H1 (cell line): ENCODE data around the gene CDYL2. TPM values are rescaled to one million over a fixed set of nuclear protein-coding genes. Genes with fewer than 3 reads are reported as not detected.

Source experiments
- CTCF ChIA-PET: fragments of 300-600 bp; sonication (Branson Sonifier 250); formaldehyde crosslinking; loops from one replicate; lab custom pipeline; 2021; ENCODE audit not compliant: partially characterized antibody; lab: Charles Lee
- POLR2A ChIA-PET: fragments of 300-600 bp; sonication (Branson Sonifier 250); formaldehyde crosslinking; loops from one replicate; lab custom pipeline; 2021; ENCODE audit warnings: inconsistent platforms; ENCODE audit not compliant: partially characterized antibody; lab: Charles Lee
- DNase-seq, 2 experiments: peaks; one replicate each; pipeline versions ENCODE4 v3.0.0 to v3.0.0-alpha.2; 2010 to 2022; ENCODE audit warnings: low spot score in 2 of 2, low read depth in 1 of 2, mixed read lengths in 1 of 2
- FAIRE-seq: peaks from 2 replicates; lab custom pipeline; 2011; peaks lifted over from hg19 to GRCh38; lab: Jason Lieb, UNC
- H2AFZ ChIP-seq: 2 replicates; pipeline ENCODE4 v1.8.1; 2012; ENCODE audit warnings: low read length, inconsistent platforms
- H2AK5ac ChIP-seq: 2 replicates; pipeline ENCODE4 v1.6.1; 2013; ENCODE audit warnings: low read depth, low read length
- H2BK120ac ChIP-seq: replicated peaks from 2 replicates; pipeline ENCODE3; 2013; ENCODE audit warnings: low read depth, low read length, inconsistent platforms
- H2BK12ac ChIP-seq: 2 replicates; pipeline ENCODE4 v1.6.1; 2013; ENCODE audit warnings: low read depth, low read length
- H2BK15ac ChIP-seq: 2 replicates; pipeline ENCODE4 v1.6.1; 2013; ENCODE audit warnings: low read length
- H2BK20ac ChIP-seq: 2 replicates; pipeline ENCODE4 v1.6.1; 2013; ENCODE audit warnings: low read length
- H2BK5ac ChIP-seq: 2 replicates; pipeline ENCODE4 v1.6.1; 2013; ENCODE audit warnings: low read depth, low read length
- H3K14ac ChIP-seq: 2 replicates; pipeline ENCODE4 v1.6.1; 2013; ENCODE audit warnings: inconsistent platforms; ENCODE audit not compliant: insufficient read length
- H3K18ac ChIP-seq: 2 replicates; pipeline ENCODE4 v1.6.1; 2013; ENCODE audit warnings: low read length; ENCODE audit errors: extremely low read depth
- H3K23ac ChIP-seq: 2 replicates; pipeline ENCODE4 v1.6.1; 2013; ENCODE audit warnings: inconsistent platforms; ENCODE audit not compliant: insufficient read length
- H3K23me2 ChIP-seq: 2 replicates; pipeline ENCODE4 v1.6.1; 2013; ENCODE audit warnings: low read depth, low read length
- H3K27ac ChIP-seq: 2 replicates; pipeline ENCODE4 v1.6.1; 2011; ENCODE audit warnings: low read depth, low read length, inconsistent platforms
- H3K27me3 ChIP-seq, 4 experiments: replicated peaks in 1 of 4; 1 replicate in 1 of 4; 2 replicates in 3 of 4; pipeline versions ENCODE4 v1.6.1 to v1.8.1; 2011 to 2013; ENCODE audit warnings: low read length in 3 of 4, mild to moderate bottlenecking in 3 of 4, inconsistent platforms in 2 of 4, mixed read lengths in 2 of 4, moderate library complexity in 1 of 4; ENCODE audit not compliant: control insufficient read depth in 3 of 4, insufficient read depth in 3 of 4; ENCODE audit errors: extremely low read depth in 1 of 4
- H3K36me3 ChIP-seq, 4 experiments: 2 replicates each; pipeline versions ENCODE4 v1.6.1 to v1.8.1; 2011 to 2013; ENCODE audit warnings: mild to moderate bottlenecking in 4 of 4, low read length in 3 of 4, moderate library complexity in 2 of 4, control low read depth in 1 of 4, inconsistent platforms in 1 of 4; ENCODE audit not compliant: insufficient read depth in 4 of 4, control insufficient read depth in 2 of 4
- H3K4ac ChIP-seq: replicated peaks from 2 replicates; pipeline ENCODE3; 2013; ENCODE audit warnings: low read length, low read depth, mixed read lengths, inconsistent platforms; ENCODE audit not compliant: insufficient read length
- H3K4me1 ChIP-seq, 4 experiments: replicated peaks in 1 of 4; 1 replicate in 1 of 4; 2 replicates in 3 of 4; pipeline versions ENCODE4 v1.6.1 to v1.8.1; 2011 to 2013; ENCODE audit warnings: low read length in 3 of 4, inconsistent platforms in 2 of 4, mixed read lengths in 1 of 4; ENCODE audit not compliant: insufficient read depth in 4 of 4, control insufficient read depth in 3 of 4
- H3K4me2 ChIP-seq, 2 experiments: 2 replicates each; pipeline versions ENCODE4 v1.6.1 to v1.8.1; 2011 to 2013; ENCODE audit warnings: low read depth in 2 of 2, low read length in 2 of 2, control low read depth in 1 of 2, inconsistent platforms in 1 of 2, mild to moderate bottlenecking in 1 of 2; ENCODE audit not compliant: insufficient read depth in 1 of 2
- H3K4me3 ChIP-seq, 4 experiments: fragments of 200-600, 300-600 bp in 1 of 4; sonication (generic), shearing (Covaris generic), sonication (Bioruptor Twin) in 1 of 4; 2 replicates each; pipeline versions ENCODE4 v1.5.1 to v1.8.1; 2011 to 2016; ENCODE audit warnings: low read length in 4 of 4, low read depth in 3 of 4, control low read depth in 2 of 4, inconsistent platforms in 2 of 4, mild to moderate bottlenecking in 2 of 4, mixed read lengths in 1 of 4, moderate library complexity in 1 of 4; ENCODE audit not compliant: insufficient read depth in 2 of 4; ENCODE audit errors: extremely low read depth in 1 of 4
- H3K56ac ChIP-seq: replicated peaks from 2 replicates; pipeline ENCODE3; 2013; ENCODE audit warnings: low read depth, mild to moderate bottlenecking, mixed read lengths, low read length, inconsistent platforms; ENCODE audit not compliant: insufficient read length
- H3K79me1 ChIP-seq: 2 replicates; pipeline ENCODE4 v1.6.1; 2013; ENCODE audit warnings: low read depth, low read length, control low read depth
- H3K79me2 ChIP-seq, 2 experiments: 2 replicates each; pipeline versions ENCODE4 v1.6.1 to v1.8.1; 2012 to 2013; ENCODE audit warnings: low read length in 2 of 2, mild to moderate bottlenecking in 2 of 2, inconsistent platforms in 1 of 2; ENCODE audit not compliant: insufficient read depth in 2 of 2, control insufficient read depth in 1 of 2
- H3K9ac ChIP-seq, 4 experiments: replicated peaks in 1 of 4; 1 replicate in 1 of 4; 2 replicates in 3 of 4; pipeline versions ENCODE4 v1.6.1 to v1.8.1; 2011 to 2013; ENCODE audit warnings: low read depth in 3 of 4, low read length in 3 of 4, control low read depth in 2 of 4, mild to moderate bottlenecking in 2 of 4, moderate library complexity in 2 of 4, inconsistent platforms in 1 of 4; ENCODE audit errors: extremely low read depth in 1 of 4
- H3K9me3 ChIP-seq, 2 experiments: 2 replicates each; pipeline versions ENCODE4 v1.6.1 to v1.8.1; 2012 to 2013; ENCODE audit warnings: mild to moderate bottlenecking in 2 of 2, moderate library complexity in 2 of 2, control low read depth in 1 of 2, inconsistent platforms in 1 of 2, low read depth in 1 of 2, low read length in 1 of 2, mixed read lengths in 1 of 2; ENCODE audit not compliant: insufficient read depth in 2 of 2
- H4K20me1 ChIP-seq, 2 experiments: replicated peaks in 1 of 2; 2 replicates each; pipeline versions ENCODE3 to v1.8.1; 2011 to 2013; ENCODE audit warnings: inconsistent platforms in 2 of 2, low read length in 2 of 2, mild to moderate bottlenecking in 1 of 2; ENCODE audit not compliant: insufficient read depth in 2 of 2, control insufficient read depth in 1 of 2
- H4K5ac ChIP-seq: 2 replicates; pipeline ENCODE4 v1.6.1; 2013; ENCODE audit warnings: low read length, low read depth, mixed read lengths, inconsistent platforms; ENCODE audit not compliant: insufficient read length
- H4K8ac ChIP-seq: 2 replicates; pipeline ENCODE4 v1.8.0; 2013; ENCODE audit warnings: mild to moderate bottlenecking, moderate library complexity, low read length, inconsistent platforms; ENCODE audit not compliant: insufficient read depth; ENCODE audit errors: extremely low read depth
- H4K91ac ChIP-seq: replicated peaks from 2 replicates; pipeline ENCODE3; 2013; ENCODE audit warnings: low read length, mixed read lengths, inconsistent platforms; ENCODE audit not compliant: insufficient read length
- BRCA1 ChIP-seq: IDR thresholded peaks from 2 replicates; pipeline ENCODE4 v1.6.1; 2012; ENCODE audit warnings: low read depth, low read length, improper control_type of control experiment
- CTCF ChIP-seq, 3 experiments: IDR thresholded peaks; 1 replicate in 2 of 3; 2 replicates in 1 of 3; pipeline versions ENCODE4 v1.5.1 to v1.6.1; 2011; ENCODE audit warnings: low read length in 3 of 3, mild to moderate bottlenecking in 3 of 3, inconsistent platforms in 2 of 3, low read depth in 1 of 3, moderate library complexity in 1 of 3; ENCODE audit not compliant: insufficient read depth in 1 of 3; ENCODE audit errors: control extremely low read depth in 1 of 3
- MAFK ChIP-seq: IDR thresholded peaks from 2 replicates; pipeline ENCODE4 v1.6.1; 2012; ENCODE audit warnings: low read depth, mild to moderate bottlenecking, improper control_type of control experiment, low read length
- POLR2A ChIP-seq, 2 experiments: IDR thresholded peaks; 1 replicate in 1 of 2; 2 replicates in 1 of 2; pipeline ENCODE4 v1.6.1; 2011; ENCODE audit warnings: low read depth in 2 of 2, low read length in 2 of 2, mild to moderate bottlenecking in 2 of 2; ENCODE audit errors: control extremely low read depth in 1 of 2
- POLR2AphosphoS5 ChIP-seq: IDR thresholded peaks from 2 replicates; pipeline ENCODE4 v1.6.1; 2011; ENCODE audit warnings: low read depth, low read length
- SRF ChIP-seq: IDR thresholded peaks from 2 replicates; pipeline ENCODE4 v1.6.1; 2011; ENCODE audit warnings: mild to moderate bottlenecking, low read depth, low read length, moderate library complexity
- WGBS, 2 experiments: shearing (Covaris generic) in 1 of 2; methylation state at CpG; one replicate each; pipeline versions ENCODE4 v1.1.6 to v1.1.7; 2013 to 2015; ENCODE audit warnings: low lambda C conversion rate in 2 of 2, mixed read lengths in 2 of 2, inconsistent platforms in 1 of 2, low coverage in 1 of 2, missing lambda C conversion rate in 1 of 2; ENCODE audit not compliant: insufficient replicate concordance in 2 of 2, insufficient coverage in 1 of 2, insufficient read length in 1 of 2; ENCODE audit errors: extremely low coverage in 1 of 2, missing lambda C conversion rate in 1 of 2; 5-methylcytosine and 5-hydroxymethylcytosine counted together
- polyA plus RNA-seq, 7 experiments: library from polyadenylated mRNA; depleted of rRNA in 3 of 7; stranded (reverse) in 5 of 7; unstranded in 2 of 7; fragments of >200 nt in 5 of 7; fragments of 200-250 nt in 2 of 7; gene quantifications; 1 replicate in 5 of 7; 2 replicates in 1 of 7; 4 replicates in 1 of 7; pipeline versions ENCODE4 v1.2.1 to v1.2.3, GENCODE V29; 2011 to 2013; ENCODE audit warnings: missing spikeins in 2 of 7, mixed read lengths in 2 of 7
- total RNA-seq: library from RNA; stranded (reverse); fragmentation: NEBNext Ultra II Directional; extraction: Animal tissue kit (Norgen Biotek cat#: 25700); gene quantifications from 2 replicates; pipeline ENCODE4 v1.2.1, GENCODE V29; 2021

The CDYL2 gene
- total and polyA plus RNA-seq, 2 of the 8 experiments (the other 6 are each of a cell fraction or from before 2014, with no cell fraction given) = 0.33 to 5.3 TPM

- H2BK12ac ChIP-seq = no peak overlapping the region
- H4K5ac ChIP-seq = no peak overlapping the region
- FAIRE-seq (no peak), DNase-seq (no peak)
- H3K23ac ChIP-seq = no peak overlapping the region
- TF ChIP-seq BRCA1 (no peak), MAFK (no peak), SRF (no peak), CTCF (IDR thresholded peaks at IDR 0.05; ENCODE audit: control extremely low read depth in 1 of 3, insufficient read depth in 1 of 3, low read depth in 1 of 3, low read length in 3 of 3) (no peak), POLR2AphosphoS5 (no peak), POLR2A (IDR thresholded peaks at IDR 0.05; ENCODE audit: control extremely low read depth in 1 of 2, low read depth in 2 of 2, low read length in 2 of 2) (no peak)
- H2BK120ac ChIP-seq = no peak overlapping the region
- H2AK5ac ChIP-seq = no peak overlapping the region
- H3K79me2 ChIP-seq = no peaks in the 10 kb centered on the region
- peaks cover 29 to 58% of the 10 kb centered on the region in 2 experiments for H3K9me3 ChIP-seq
- no peak overlapping the region for H3K56ac ChIP-seq
- ChIA-PET POLR2A (no interaction called here), CTCF (no interaction called here)
- H3K23me2 ChIP-seq = peaks cover 6% of the 10 kb centered on the region; the same call in 1 of the 2 replicates
- H3K79me1 ChIP-seq = no peaks in the 10 kb centered on the region
- 71% methylated on average over 1 of the region's 1 CpG; no CpG with 5 or more reads in 1 of the 2 experiments for WGBS, 2 experiments
- no peak overlapping the region for H2BK15ac ChIP-seq
- H4K91ac ChIP-seq = no peak overlapping the region
- H2AFZ ChIP-seq = no peak overlapping the region
- no peak overlapping the region for H3K4me2 ChIP-seq
- no peak overlapping the region for H3K4me3 ChIP-seq
- no peak overlapping the region for H2BK5ac ChIP-seq
- no peak overlapping the region for H2BK20ac ChIP-seq
- no peak overlapping the region for H3K27ac ChIP-seq
- 0 out of 7 replicates have a peak, but pooled peaks cover 0 to 2% (median 0%) of the 10 kb centered on the region in 4 experiments for H3K4me1 ChIP-seq
- no peak overlapping the region for H3K18ac ChIP-seq
- no peaks in the 10 kb centered on the region for H3K27me3 ChIP-seq
- no peaks in the 10 kb centered on the region for H4K20me1 ChIP-seq
- no peak overlapping the region for H3K14ac ChIP-seq
- no peak overlapping the region for H3K4ac ChIP-seq
- H3K9ac ChIP-seq = no peak overlapping the region
- H3K36me3 ChIP-seq = no peaks in the 10 kb centered on the region
- no peak overlapping the region for H4K8ac ChIP-seq
Observed at GRCh38 chr16:80576343-80576912, 228.0 kb downstream of the CDYL2 start.
